Epithelial cell of proximal tubule (primary cell): ENCODE data around the gene RASD2. TPM values are rescaled to one million over a fixed set of nuclear protein-coding genes. Genes with fewer than 3 reads are reported as not detected.

Source experiments
- DNase-seq: peaks from one replicate; pipeline ENCODE4 v3.0.0-alpha.2; 2011; ENCODE audit warnings: low read depth
- H3K4me3 ChIP-seq: 2 replicates; pipeline ENCODE4 v1.5.1; 2011; ENCODE audit warnings: low read depth, mild to moderate bottlenecking, low read length
- total RNA-seq: library from RNA; depleted of rRNA; stranded (reverse); fragments of >200 nt; gene quantifications from 2 replicates; pipeline ENCODE4 v1.2.3, GENCODE V29; 2015
- TF ChIP-seq, protein P1 (sequence below): conservative IDR thresholded peaks from 2 replicates; pipeline ENCODE4 v1.5.1; 2012; ENCODE audit warnings: low read depth, mild to moderate bottlenecking, low read length

Gene RASD2
- total RNA-seq, 1 donor from 2014 or later, result 0.12 TPM

DNA sequence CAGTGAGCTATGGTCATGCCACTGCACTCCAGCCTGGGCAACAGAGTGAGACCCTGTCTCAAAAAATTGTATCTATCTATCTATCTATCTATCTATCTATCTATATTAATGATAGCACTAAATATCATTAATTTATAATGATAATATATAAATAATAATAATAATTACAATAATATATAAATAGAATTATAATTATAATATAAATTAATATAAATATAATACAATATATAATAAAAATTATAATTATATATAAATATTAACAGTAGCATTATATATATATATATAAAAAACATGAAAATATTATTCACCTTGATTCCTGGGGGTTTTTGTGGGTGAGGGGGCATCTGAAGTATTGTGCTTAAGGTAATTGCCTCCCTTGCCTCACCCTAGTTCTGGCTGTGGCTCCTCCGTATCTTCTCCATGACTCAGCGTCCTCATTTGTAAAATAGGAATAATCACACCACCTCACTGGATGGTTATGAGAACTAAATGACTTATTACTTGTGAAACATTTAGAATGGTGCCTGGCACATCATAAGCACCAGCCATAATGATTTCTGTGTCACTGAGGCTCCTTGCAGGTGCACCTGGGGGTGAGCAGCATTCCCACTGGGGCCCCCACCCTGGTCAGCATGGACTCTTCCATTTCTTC lies 18.8 kb downstream of the RASD2 start:
- H3K4me3 ChIP-seq, result no peak overlapping the region
- DNase-seq, result no peak
- TF ChIP-seq, protein P1, sequence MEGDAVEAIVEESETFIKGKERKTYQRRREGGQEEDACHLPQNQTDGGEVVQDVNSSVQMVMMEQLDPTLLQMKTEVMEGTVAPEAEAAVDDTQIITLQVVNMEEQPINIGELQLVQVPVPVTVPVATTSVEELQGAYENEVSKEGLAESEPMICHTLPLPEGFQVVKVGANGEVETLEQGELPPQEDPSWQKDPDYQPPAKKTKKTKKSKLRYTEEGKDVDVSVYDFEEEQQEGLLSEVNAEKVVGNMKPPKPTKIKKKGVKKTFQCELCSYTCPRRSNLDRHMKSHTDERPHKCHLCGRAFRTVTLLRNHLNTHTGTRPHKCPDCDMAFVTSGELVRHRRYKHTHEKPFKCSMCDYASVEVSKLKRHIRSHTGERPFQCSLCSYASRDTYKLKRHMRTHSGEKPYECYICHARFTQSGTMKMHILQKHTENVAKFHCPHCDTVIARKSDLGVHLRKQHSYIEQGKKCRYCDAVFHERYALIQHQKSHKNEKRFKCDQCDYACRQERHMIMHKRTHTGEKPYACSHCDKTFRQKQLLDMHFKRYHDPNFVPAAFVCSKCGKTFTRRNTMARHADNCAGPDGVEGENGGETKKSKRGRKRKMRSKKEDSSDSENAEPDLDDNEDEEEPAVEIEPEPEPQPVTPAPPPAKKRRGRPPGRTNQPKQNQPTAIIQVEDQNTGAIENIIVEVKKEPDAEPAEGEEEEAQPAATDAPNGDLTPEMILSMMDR, result no peak

DNA sequence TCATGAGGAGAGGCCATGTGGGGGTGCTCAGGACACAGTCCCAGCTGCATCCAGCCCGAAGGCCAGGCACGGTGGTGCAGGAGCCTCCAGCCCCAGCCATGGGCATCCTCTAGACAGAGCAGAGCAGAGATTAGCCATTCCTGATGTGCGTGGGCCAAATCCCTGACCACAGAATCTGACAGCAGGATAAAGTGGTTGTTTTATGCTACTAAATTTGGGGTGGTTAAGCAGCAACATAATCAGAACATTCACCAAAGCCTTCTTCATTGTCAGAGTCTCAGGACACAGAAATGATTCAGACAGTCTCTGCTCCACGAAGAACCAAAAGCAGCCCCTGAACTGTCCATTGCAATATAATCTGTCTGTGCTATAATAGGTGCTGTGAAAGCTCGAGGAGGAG lies 19.7 kb downstream of the RASD2 start:
- DNase-seq, result no peak
- no peak overlapping the region for H3K4me3 ChIP-seq
- TF ChIP-seq, protein P1, result no peak

DNA sequence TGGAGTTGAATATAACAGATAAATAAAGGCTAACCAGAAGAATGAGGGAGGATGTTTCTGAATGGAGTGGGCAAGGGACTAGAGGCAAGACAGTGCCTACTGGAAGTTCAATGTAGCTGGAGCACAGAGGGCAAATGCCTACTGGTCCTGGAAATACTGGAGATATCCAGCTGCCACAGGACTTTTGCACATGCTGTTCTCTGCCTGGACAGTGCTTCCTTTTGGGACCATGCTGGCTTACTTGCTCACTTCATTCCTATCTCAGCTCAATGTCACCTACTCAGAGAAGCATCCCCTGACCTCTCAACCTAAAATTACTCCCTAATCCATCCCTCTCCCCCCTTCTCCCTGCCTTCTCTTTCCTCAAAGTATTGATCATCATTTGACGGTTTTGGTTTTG lies 20.2 kb downstream of the RASD2 start:
- TF ChIP-seq, protein P1, result no peak
- no peak for DNase-seq
- H3K4me3 ChIP-seq, result no peak overlapping the region

DNA sequence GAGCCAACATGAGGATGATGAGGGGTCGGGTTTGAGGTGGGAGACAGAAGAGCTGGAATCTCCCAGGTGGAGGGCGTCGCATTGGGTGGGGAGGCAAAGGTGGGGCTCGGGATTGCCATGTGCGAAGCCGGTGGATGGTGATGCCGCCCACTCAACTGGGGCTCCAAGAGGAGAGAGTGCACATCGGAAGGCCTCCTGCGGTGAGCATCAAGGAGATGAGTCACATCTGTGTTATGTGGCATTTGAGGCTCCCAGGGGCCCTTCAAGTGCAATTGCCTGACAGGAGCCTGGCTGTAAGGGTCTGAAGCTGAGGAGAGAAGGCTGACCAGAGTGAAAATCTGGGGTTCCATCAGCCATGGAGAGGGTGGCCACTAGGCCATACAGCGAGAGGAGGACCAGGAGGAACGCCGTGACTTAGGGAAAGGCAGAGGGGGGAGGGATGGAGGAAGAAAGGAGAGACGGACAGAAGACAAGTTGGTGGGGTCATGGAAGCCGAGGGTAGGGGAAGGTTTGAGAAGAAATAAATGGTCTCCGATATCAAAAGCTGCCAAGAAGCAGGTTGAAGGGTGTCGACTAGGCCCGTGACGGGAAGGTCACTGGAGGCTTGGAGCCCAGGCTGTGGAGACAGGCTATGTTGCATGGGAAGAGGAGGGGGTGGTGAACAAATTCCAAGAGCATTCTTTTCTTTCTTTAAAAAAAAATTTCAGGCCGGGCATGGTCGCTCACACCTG lies 21.3 kb downstream of the RASD2 start:
- DNase-seq, result no peak
- no peak overlapping the region for H3K4me3 ChIP-seq
- TF ChIP-seq, protein P1, result no peak

DNA sequence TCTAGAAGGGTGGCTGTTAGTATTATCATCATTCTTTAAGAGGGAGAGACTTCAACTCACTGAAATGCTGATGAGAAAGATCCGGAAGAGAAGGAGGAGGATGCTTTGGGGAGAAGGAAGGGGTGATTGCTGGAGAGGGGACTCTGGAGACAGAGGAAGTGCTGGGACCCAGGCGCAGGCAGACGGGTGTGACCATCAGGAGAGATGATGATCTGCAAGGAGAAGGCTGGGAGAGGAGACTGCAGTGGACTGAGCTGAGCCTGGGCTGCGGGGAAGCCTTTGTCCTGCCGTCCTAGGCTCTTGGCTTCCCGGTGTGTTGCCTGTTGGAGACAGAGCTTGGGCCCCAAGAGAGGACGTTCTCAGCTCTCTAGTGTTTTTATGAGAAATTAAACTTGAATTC lies 22.6 kb downstream of the RASD2 start:
- DNase-seq, result no peak
- no peak overlapping the region for H3K4me3 ChIP-seq
- TF ChIP-seq, protein P1, result no peak

DNA sequence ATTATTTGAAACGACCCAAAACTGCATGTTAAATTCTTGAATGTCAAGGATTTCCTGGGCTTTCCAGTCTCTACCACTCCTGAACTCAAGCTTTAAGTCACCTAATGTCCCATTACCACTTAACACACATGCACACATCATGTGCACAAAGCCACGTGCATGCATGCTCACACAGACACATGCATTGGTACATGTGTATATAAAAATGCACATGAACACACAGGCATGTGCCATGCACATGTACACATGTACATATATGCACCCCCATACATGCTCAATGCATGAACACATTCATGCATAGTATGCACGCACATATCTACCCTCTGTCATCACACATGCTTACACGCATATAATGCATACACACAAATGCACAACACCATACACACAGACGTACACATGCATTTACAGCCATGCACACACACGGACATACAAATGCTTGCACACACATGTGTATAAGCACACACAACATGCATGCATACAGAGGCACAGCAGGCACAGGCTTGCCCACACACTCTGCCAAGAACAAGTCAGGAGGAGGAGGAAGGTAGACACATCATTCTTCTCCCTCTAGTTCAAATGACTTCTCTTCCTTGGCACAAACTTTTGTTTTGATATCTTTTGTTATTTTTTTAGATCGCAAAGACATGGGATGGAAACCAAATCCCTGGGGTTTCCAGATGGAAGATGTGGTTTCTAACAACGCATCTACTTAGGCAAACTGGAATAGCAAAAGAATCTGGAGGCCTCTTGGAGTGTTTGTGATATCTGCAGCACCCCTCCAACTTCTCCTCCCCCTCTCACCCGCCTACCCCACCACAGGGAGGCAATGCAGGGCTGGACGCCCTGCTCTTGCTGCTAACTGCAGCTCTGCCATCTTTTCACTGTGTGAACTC lies 24.6 kb downstream of the RASD2 start:
- H3K4me3 ChIP-seq, result no peak overlapping the region
- TF ChIP-seq, protein P1, result no peak
- DNase-seq, result no peak
